K562 (cell line): ENCODE measurements around the gene COX6B2. TPM values are rescaled to one million over a fixed set of nuclear protein-coding genes. Genes with fewer than 3 reads are reported as not detected.

Source experiments
- CBFA2T2 ChIP-seq: fragments of 450-650 bp; conservative IDR thresholded peaks from 2 replicates; pipeline ENCODE4 v1.6.1; 2017; ENCODE audit warnings: mild to moderate bottlenecking
- CHD1 ChIP-seq: fragments of 200-600 bp; sonication (generic); IDR thresholded peaks from one replicate; pipeline ENCODE4 v1.6.1; 2012; ENCODE audit warnings: mild to moderate bottlenecking, moderate library complexity, low read length, inconsistent platforms
- E2F6 ChIP-seq, 2 experiments: IDR thresholded peaks; 2 replicates each; pipeline ENCODE4 v1.6.1; 2011; ENCODE audit warnings: borderline replicate concordance in 1 of 2, control low read depth in 1 of 2, low read depth in 1 of 2, low read length in 1 of 2, mild to moderate bottlenecking in 1 of 2, mixed read lengths in 1 of 2, moderate library complexity in 1 of 2; ENCODE audit not compliant: insufficient read depth in 1 of 2, insufficient read length in 1 of 2, poor library complexity in 1 of 2, severe bottlenecking in 1 of 2; ENCODE audit errors: extremely low read depth in 1 of 2
- E2F8 ChIP-seq: fragments of 450-650 bp; IDR thresholded peaks from 2 replicates; pipeline ENCODE4 v1.7.1; 2018; ENCODE audit warnings: mild to moderate bottlenecking, low read depth; ENCODE audit not compliant: partially characterized antibody
- FUS ChIP-seq: fragments of 200-400 bp; formaldehyde crosslinking; optimal IDR thresholded peaks from 2 replicates; pipeline ENCODE3; 2017; ENCODE audit warnings: low read depth, low read length
- JUND ChIP-seq, 2 experiments: IDR thresholded peaks; 2 replicates in 1 of 2; 3 replicates in 1 of 2; pipeline ENCODE4 v1.6.1; 2011; ENCODE audit warnings: borderline replicate concordance in 2 of 2, low read depth in 2 of 2, low read length in 2 of 2, improper control_type of control experiment in 1 of 2, missing biosample characterization in 1 of 2, missing genetic modification characterization in 1 of 2, missing genetic modification reagents in 1 of 2
- KLF10 ChIP-seq: fragments of 250-450 bp; sonication (Bioruptor Pico); IDR thresholded peaks from 2 replicates; pipeline ENCODE4 v1.6.1; 2021; ENCODE audit warnings: matching md5 sums
- NR2C2 ChIP-seq, 2 experiments: fragments of 200-800 bp in 1 of 2; sonication (Bioruptor generic) in 1 of 2; sonication (generic) in 1 of 2; formaldehyde crosslinking in 1 of 2; IDR thresholded peaks; 2 replicates each; pipeline versions ENCODE4 v1.6.1 to v1.8.0; 2016 to 2022; ENCODE audit warnings: mild to moderate bottlenecking in 1 of 2, missing compliant biosample characterization in 1 of 2, missing genetic modification characterization in 1 of 2, missing genetic modification reagents in 1 of 2
- PHB ChIP-seq: fragments of 250-450 bp; sonication (Bioruptor Pico); IDR thresholded peaks from 2 replicates; pipeline ENCODE4 v1.5.0; 2021
- PHF20 ChIP-seq: fragments of 450-650 bp; IDR thresholded peaks from 2 replicates; pipeline ENCODE4 v1.6.1; 2018; ENCODE audit not compliant: partially characterized antibody
- POLR2AphosphoS5 ChIP-seq: IDR thresholded peaks from 2 replicates; pipeline ENCODE4 v1.6.1; 2011; ENCODE audit warnings: mild to moderate bottlenecking, low read depth, low read length, moderate library complexity; ENCODE audit not compliant: control insufficient read depth, insufficient read depth
- SAFB ChIP-seq: fragments of 200-400 bp; formaldehyde crosslinking; IDR thresholded peaks from 2 replicates; pipeline ENCODE4 v1.6.1; 2017; ENCODE audit warnings: low read depth, low read length, borderline replicate concordance
- ZBTB11 ChIP-seq, 3 experiments: fragments of 200-800 bp in 1 of 3; fragments of 250-450 bp in 1 of 3; fragments of 450-650 bp in 1 of 3; sonication (Bioruptor Pico) in 1 of 3; sonication (Bioruptor generic) in 1 of 3; formaldehyde crosslinking in 1 of 3; IDR thresholded peaks; 2 replicates each; pipeline versions ENCODE4 v1.6.1 to v1.8.0; 2016 to 2022; ENCODE audit warnings: mild to moderate bottlenecking in 2 of 3, missing genetic modification characterization in 2 of 3, missing compliant biosample characterization in 1 of 3, moderate library complexity in 1 of 3
- ZBTB2 ChIP-seq: fragments of 450-650 bp; IDR thresholded peaks from 2 replicates; pipeline ENCODE4 v1.6.1; 2016; ENCODE audit warnings: antibody characterized with exemption
- ZNF12 ChIP-seq: sonication (generic); formaldehyde crosslinking; IDR thresholded peaks from 2 replicates; pipeline ENCODE4 v1.4.0; 2020; ENCODE audit warnings: mild to moderate bottlenecking, missing genetic modification reagents
- polyA plus RNA-seq, 8 experiments: library from polyadenylated mRNA; depleted of rRNA in 4 of 8; stranded (reverse) in 5 of 8; unstranded in 3 of 8; fragments of >200 nt; fragmentation: Nextera tagmentation in 2 of 8; fragmentation: Illumina TruSeq in 1 of 8; extraction: Ambion mirVana in 2 of 8; extraction: Trizol in 1 of 8; gene quantifications; 2 replicates each; pipeline versions ENCODE4 v1.2.1 to v1.2.3, GENCODE V29; 2011 to 2014; ENCODE audit warnings: inconsistent platforms in 1 of 8, missing spikeins in 1 of 8
- total RNA-seq, 7 experiments: library from RNA; depleted of rRNA in 6 of 7; stranded (reverse); fragments of >200 nt in 6 of 7; fragmentation: Illumina TruSeq in 2 of 7; extraction: Trizol in 2 of 7; gene quantifications; 2 replicates each; pipeline versions ENCODE4 v1.2.1 to v1.2.3, GENCODE V29; 2011 to 2021; ENCODE audit warnings: low replicate concordance in 1 of 7

Gene COX6B2
- total and polyA plus RNA-seq, 9 of the 15 experiments (the other 6 are each of a cell fraction or from before 2014, with no cell fraction given) = 0.40 to 2.5 (median 0.83) TPM

- TF ChIP-seq ZBTB2 = no peak
- TF ChIP-seq POLR2AphosphoS5 = peak; percentile 97
- TF ChIP-seq ZNF12 = peak; percentile 58; the same call in 1 of the 2 replicates
- TF ChIP-seq CBFA2T2 = no peak
- TF ChIP-seq SAFB = no peak
- peak; percentile 39; the same call in 1 of the 2 replicates for TF ChIP-seq NR2C2 (CRISPR knock-in tag; IDR thresholded peaks at IDR 0.05)
- TF ChIP-seq NR2C2 (tag; IDR thresholded peaks at IDR 0.05) = peak; percentile 21; the same call in 1 of the 2 replicates
- TF ChIP-seq PHF20 = no peak
- TF ChIP-seq ZBTB11 (CRISPR knock-in tag; IDR thresholded peaks at IDR 0.05) = peak in 1 of 3 experiments; percentile 81; a peak in 2 of 6 replicates
- peak; percentile 26; the same call in 1 of the 2 replicates for TF ChIP-seq JUND (IDR thresholded peaks at IDR 0.05; ENCODE audit: borderline replicate concordance, low read depth, low read length)
- no peak; the same call in 2 of the 3 replicates for TF ChIP-seq JUND (tag; IDR thresholded peaks at IDR 0.05; ENCODE audit: borderline replicate concordance, low read depth, low read length)
- peak; percentile 53 for TF ChIP-seq E2F8
- TF ChIP-seq PHB (CRISPR knock-in tag) = 0 out of 2 replicates have a peak, but pooled peaks have one; percentile 8
- peak; percentile 97 for TF ChIP-seq CHD1
- TF ChIP-seq FUS = no peak
- no peak for TF ChIP-seq KLF10 (CRISPR knock-in tag)
- peak; percentile 22 to 23 for TF ChIP-seq E2F6 (IDR thresholded peaks at IDR 0.05; ENCODE audit: borderline replicate concordance in 1 of 2, extremely low read depth in 1 of 2, insufficient read depth in 1 of 2, insufficient read length in 1 of 2, low read depth in 1 of 2, low read length in 1 of 2, poor library complexity in 1 of 2, severe bottlenecking in 1 of 2)
Measured at GRCh38 chr19:55385724-55386492, 31.4 kb upstream of the COX6B2 start, which contains the start of gene RPL28 (continued).
